Peyer's patch (tissue), 4 donors: Measurements from ENCODE around the gene COL26A1. TPM values are rescaled to one million over a fixed set of nuclear protein-coding genes. Genes with fewer than 3 reads are reported as not detected.
A peak's percentile ranks its signal among the peaks of the same experiment; 100 is the strongest.

Source experiments
- DNase-seq, 3 donors: peaks; one replicate each; pipeline ENCODE4 v3.0.0-alpha.2; 2017 to 2019
- H3K27ac ChIP-seq, 4 donors: fragments of 200-600 bp; sonication (generic); one replicate each; pipeline ENCODE4 v1.5.1; 2016 to 2019
- H3K27me3 ChIP-seq, 2 donors: fragments of 200-600 bp; sonication (generic); one replicate each; pipeline ENCODE4 v1.5.1; 2019
- H3K36me3 ChIP-seq, 3 donors: fragments of 200-600 bp; sonication (generic); one replicate each; pipeline ENCODE4 v1.5.1; 2016 to 2019
- H3K4me1 ChIP-seq, 4 donors: fragments of 200-600 bp; sonication (generic); one replicate each; pipeline ENCODE4 v1.5.1; 2016 to 2019
- H3K4me3 ChIP-seq, 4 donors: fragments of 200-600 bp; sonication (generic); 1 replicate in 3 of 4; 2 replicates in 1 of 4; pipeline ENCODE4 v1.5.1; 2016 to 2019; ENCODE audit warnings: mild to moderate bottlenecking in 1 of 4
- H3K9me3 ChIP-seq, 4 donors: fragments of 200-600 bp; sonication (generic); one replicate each; pipeline ENCODE4 v1.5.1; 2016 to 2019; ENCODE audit warnings: mild to moderate bottlenecking in 1 of 4
- CTCF ChIP-seq, 6 experiments: fragments of 450-650 bp in 4 of 6; fragments of 200-600 bp in 2 of 6; sonication (generic) in 1 of 6; IDR thresholded peaks; one replicate each; pipeline ENCODE4 v1.5.1; 2017 to 2019; ENCODE audit warnings: antibody characterized with exemption in 6 of 6, mild to moderate bottlenecking in 3 of 6, moderate library complexity in 1 of 6
- POLR2A ChIP-seq, 2 donors: fragments of 450-650 bp; IDR thresholded peaks; one replicate each; pipeline ENCODE4 v1.5.1; 2017; ENCODE audit warnings: antibody characterized with exemption in 2 of 2, mild to moderate bottlenecking in 2 of 2, moderate library complexity in 2 of 2
- total RNA-seq, 4 donors: library from RNA; depleted of rRNA; stranded (reverse); fragments of >200 nt; gene quantifications; one replicate each; pipeline ENCODE4 v1.1.0, GENCODE V29; 2016

The COL26A1 gene
- total RNA-seq, 4 donors from 2014 or later, result not detected

GRCh38 chr7:101555269-101555920 is 192.7 kb downstream of the COL26A1 start:
- Histone ChIP-seq H3K9me3 (no peaks in the 10 kb centered on the region), H3K27me3 (no peaks in the 10 kb centered on the region), H3K36me3 (no peaks in the 10 kb centered on the region), H3K27ac (no peak overlapping the region), H3K4me1 (no peaks in the 10 kb centered on the region), H3K4me3 (no peak overlapping the region)
- peak in 1 of 3 donors; percentile 14 for DNase-seq
- TF ChIP-seq CTCF (IDR thresholded peaks at IDR 0.05), result no peak
- TF ChIP-seq POLR2A (IDR thresholded peaks at IDR 0.05), result no peak

GRCh38 chr7:101555921-101556275 is 193.2 kb downstream of the COL26A1 start:
- H3K27ac ChIP-seq, result no peak overlapping the region
- no peak for DNase-seq

GRCh38 chr7:101556453-101556968 is 193.8 kb downstream of the COL26A1 start:
- H3K4me1 ChIP-seq, result no peaks in the 10 kb centered on the region
- no peak for DNase-seq
- no peaks in the 10 kb centered on the region for H3K27me3 ChIP-seq
- no peaks in the 10 kb centered on the region for H3K9me3 ChIP-seq
- TF ChIP-seq POLR2A (IDR thresholded peaks at IDR 0.05) (no peak), CTCF (IDR thresholded peaks at IDR 0.05) (no peak)
- no peaks in the 10 kb centered on the region for H3K36me3 ChIP-seq
- no peak overlapping the region for H3K27ac ChIP-seq
- H3K4me3 ChIP-seq, result no peak overlapping the region

More at GRCh38 chr7:101555921-101556275, 193.2 kb downstream of the COL26A1 start:
- H3K4me3 ChIP-seq, result no peak overlapping the region
- H3K9me3 ChIP-seq, result no peaks in the 10 kb centered on the region
- H3K36me3 ChIP-seq, result no peaks in the 10 kb centered on the region
- H3K4me1 ChIP-seq, result no peaks in the 10 kb centered on the region
- no peaks in the 10 kb centered on the region for H3K27me3 ChIP-seq
- TF ChIP-seq CTCF (IDR thresholded peaks at IDR 0.05) (no peak), POLR2A (IDR thresholded peaks at IDR 0.05) (no peak)

- peak in 1 of 3 donors; percentile 14 for DNase-seq
- H3K27me3 ChIP-seq, result no peaks in the 10 kb centered on the region
Observed at GRCh38 chr7:101557421-101557820, 194.7 kb downstream of the COL26A1 start.

GRCh38 chr7:101557978-101558741 is 195.5 kb downstream of the COL26A1 start:
- Histone ChIP-seq H3K36me3 (no peaks in the 10 kb centered on the region), H3K27me3 (no peaks in the 10 kb centered on the region), H3K4me1 (no peaks in the 10 kb centered on the region), H3K4me3 (no peak overlapping the region), H3K27ac (no peak overlapping the region), H3K9me3 (no peaks in the 10 kb centered on the region)
- peak in 2 of 3 donors; percentile 21 to 34 for DNase-seq
- TF ChIP-seq POLR2A (IDR thresholded peaks at IDR 0.05) (no peak), CTCF (IDR thresholded peaks at IDR 0.05) (no peak)

More at GRCh38 chr7:101557421-101557820, 194.7 kb downstream of the COL26A1 start:
- H3K4me3 ChIP-seq, result no peak overlapping the region
- TF ChIP-seq POLR2A (IDR thresholded peaks at IDR 0.05) (no peak), CTCF (IDR thresholded peaks at IDR 0.05) (no peak)
- no peaks in the 10 kb centered on the region for H3K4me1 ChIP-seq
- no peaks in the 10 kb centered on the region for H3K9me3 ChIP-seq
- H3K27ac ChIP-seq, result no peak overlapping the region
- H3K36me3 ChIP-seq, result no peaks in the 10 kb centered on the region
